Measurements from ENCODE around the gene CRNKL1. TPM values are rescaled to one million over a fixed set of nuclear protein-coding genes. Genes with fewer than 3 reads are reported as not detected.
A peak's percentile ranks its signal among the peaks of the same experiment; 100 is the strongest.

CRNKL1 gene
- total RNA-seq, 6 experiments from 2014 or later = 17.5 to 24.0 (median 19.3) TPM

DNA sequence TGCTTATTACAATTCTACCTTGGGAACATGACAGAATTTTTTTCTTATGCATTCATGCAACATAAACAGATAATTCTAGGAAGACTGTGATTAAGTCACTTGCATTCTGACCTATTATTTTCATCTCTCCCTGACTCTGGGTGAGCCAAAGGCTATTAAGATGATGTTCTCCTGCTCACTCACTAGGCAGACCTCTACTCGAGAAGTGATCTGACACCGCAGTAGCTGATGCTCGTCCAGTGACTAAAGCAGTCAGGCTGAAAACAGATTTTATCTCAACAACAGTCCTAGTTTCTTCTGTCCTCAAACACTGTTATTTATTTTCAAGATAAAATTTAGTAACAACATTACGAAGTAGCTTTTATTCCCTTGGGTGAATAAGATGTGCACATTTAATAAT, 17.8 kb downstream of the CRNKL1 start:
- peaks cover 33% of the 10 kb centered on the region for H3K36me3 Mint-ChIP-seq (ENCODE audit: low read depth)
- TF ChIP-seq CTCF (IDR thresholded peaks at IDR 0.05) = no peak
- H3K27me3 Mint-ChIP-seq (ENCODE audit: insufficient read depth) = peaks cover 2% of the 10 kb centered on the region; the same call in 1 of the 2 replicates
- H3K9me3 Mint-ChIP-seq = no peaks in the 10 kb centered on the region
- peaks cover 24% of the 10 kb centered on the region for H3K4me1 Mint-ChIP-seq (ENCODE audit: low read depth)
- H3K27ac Mint-ChIP-seq = no peak overlapping the region
- DNase-seq = no peak
- no peak overlapping the region for H3K4me3 Mint-ChIP-seq

GRCh38 chr20:20031790-20032189, 20.5 kb downstream of the CRNKL1 start:
- no peak for TF ChIP-seq CTCF (IDR thresholded peaks at IDR 0.05)
- Mint-ChIP-seq H3K36me3 (ENCODE audit: low read depth) (peaks cover 38% of the 10 kb centered on the region), H3K4me3 (no peak overlapping the region), H3K9me3 (no peaks in the 10 kb centered on the region), H3K4me1 (ENCODE audit: low read depth) (peaks cover 2% of the 10 kb centered on the region), H3K27ac (peak overlapping the region; percentile 55; the same call in 1 of the 2 replicates), H3K27me3 (ENCODE audit: insufficient read depth) (peaks cover 2% of the 10 kb centered on the region; the same call in 1 of the 2 replicates)
- no peak for DNase-seq

- H3K4me3 Mint-ChIP-seq = no peak overlapping the region
- H3K27ac Mint-ChIP-seq = no peak overlapping the region
- peaks cover 5% of the 10 kb centered on the region; the same call in 1 of the 2 replicates for H3K27me3 Mint-ChIP-seq (ENCODE audit: insufficient read depth)
- no peak for DNase-seq
- H3K9me3 Mint-ChIP-seq = no peaks in the 10 kb centered on the region
- no peak for TF ChIP-seq CTCF (IDR thresholded peaks at IDR 0.05)
- H3K4me1 Mint-ChIP-seq (ENCODE audit: low read depth) = peaks cover 25% of the 10 kb centered on the region
- peaks cover 27% of the 10 kb centered on the region; the same call in 1 of the 2 replicates for H3K36me3 Mint-ChIP-seq (ENCODE audit: low read depth)
Measured at GRCh38 chr20:20027284-20027683, 25.0 kb downstream of the CRNKL1 start.

DNA sequence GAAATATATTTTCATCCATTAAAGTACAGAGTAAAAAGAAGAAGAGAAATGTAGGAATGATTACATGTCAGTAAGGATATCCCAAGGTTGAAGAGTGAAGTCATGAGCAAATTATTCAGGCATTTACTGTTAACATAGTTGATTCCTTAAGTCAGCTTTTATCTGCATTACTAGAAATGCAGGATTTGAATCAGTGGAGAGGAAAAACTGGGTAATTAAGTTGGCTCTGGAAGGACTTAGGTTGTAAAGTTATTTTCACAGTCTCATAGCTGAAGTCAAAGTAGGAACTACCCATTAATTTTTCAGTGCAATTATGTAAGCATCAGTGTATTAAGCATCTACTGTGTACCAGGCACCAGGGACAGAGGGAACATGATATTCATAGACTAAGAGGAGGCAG, 27.3 kb downstream of the CRNKL1 start:
- DNase-seq = peak; percentile 39
- no peak overlapping the region for H3K4me3 Mint-ChIP-seq
- H3K27me3 Mint-ChIP-seq (ENCODE audit: insufficient read depth) = peaks cover 3% of the 10 kb centered on the region; the same call in 1 of the 2 replicates
- H3K36me3 Mint-ChIP-seq (ENCODE audit: low read depth) = peaks cover 14% of the 10 kb centered on the region; the same call in 1 of the 2 replicates
- no peaks in the 10 kb centered on the region for H3K9me3 Mint-ChIP-seq
- peaks cover 45% of the 10 kb centered on the region for H3K4me1 Mint-ChIP-seq (ENCODE audit: low read depth)
- TF ChIP-seq CTCF (IDR thresholded peaks at IDR 0.05) = no peak
- H3K27ac Mint-ChIP-seq = peak overlapping the region; percentile 39

- Mint-ChIP-seq H3K27ac (peak overlapping the region; percentile 39; the same call in 1 of the 2 replicates), H3K36me3 (ENCODE audit: low read depth) (peaks cover 16% of the 10 kb centered on the region)
- TF ChIP-seq CTCF (IDR thresholded peaks at IDR 0.05) = no peak
Measured at GRCh38 chr20:20023395-20023794, 28.9 kb downstream of the CRNKL1 start.

More at GRCh38 chr20:20023395-20023794, 28.9 kb downstream of the CRNKL1 start:
- no peak for DNase-seq
- Mint-ChIP-seq H3K9me3 (no peaks in the 10 kb centered on the region), H3K4me3 (no peak overlapping the region), H3K4me1 (ENCODE audit: low read depth) (peaks cover 60% of the 10 kb centered on the region), H3K27me3 (ENCODE audit: insufficient read depth) (peaks cover 3% of the 10 kb centered on the region; the same call in 1 of the 2 replicates)
